Hematopoietic multipotent progenitor cell treated with erythropoietin and hydrocortisone succinate and interleukin-3 and kit ligand, for 17 days (in vitro differentiated cells): ENCODE results near the gene ZNF500.

Experiments used
- DNase-seq: peaks from one replicate; pipeline ENCODE4 v3.0.0-alpha.2; 2015; ENCODE audit warnings: low spot score

ZNF500 gene

GRCh38 chr16:4772351-4772750 is 5.4 kb upstream of the ZNF500 start:
- no peak for DNase-seq

DNA sequence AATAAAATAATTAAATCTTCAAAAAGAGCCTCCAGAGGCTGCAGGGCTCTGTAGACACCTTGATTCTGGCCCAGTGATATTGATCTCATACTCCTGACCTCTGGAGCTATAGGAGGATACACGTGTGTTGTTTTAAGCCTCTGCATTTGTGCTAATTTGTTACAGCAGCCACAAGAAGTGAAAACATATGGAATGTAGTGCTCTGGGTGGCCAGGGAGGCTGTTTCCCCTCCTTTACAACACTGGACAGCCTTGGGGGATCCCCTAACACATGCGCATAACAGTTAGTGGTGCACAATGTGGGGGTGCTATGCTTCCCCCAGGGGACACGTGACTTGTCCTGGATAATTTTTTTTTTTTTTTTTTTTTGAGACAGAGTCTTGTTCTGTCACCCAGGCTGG is 4.7 kb upstream of the ZNF500 start:
- DNase-seq, result no peak

- no peak for DNase-seq
Observed at GRCh38 chr16:4769306-4769638, 2.3 kb upstream of the ZNF500 start.

GRCh38 chr16:4768549-4769305 is 1.8 kb upstream of the ZNF500 start:
- peak; percentile 65 for DNase-seq

- DNase-seq, result no peak
Observed at GRCh38 chr16:4767872-4768548, 1.0 kb upstream of the ZNF500 start.

- DNase-seq, result no peak
Observed at GRCh38 chr16:4765511-4766474, 1.2 kb downstream of the ZNF500 start.

- DNase-seq, result no peak
Observed at GRCh38 chr16:4763791-4764190, 3.2 kb downstream of the ZNF500 start.

DNA sequence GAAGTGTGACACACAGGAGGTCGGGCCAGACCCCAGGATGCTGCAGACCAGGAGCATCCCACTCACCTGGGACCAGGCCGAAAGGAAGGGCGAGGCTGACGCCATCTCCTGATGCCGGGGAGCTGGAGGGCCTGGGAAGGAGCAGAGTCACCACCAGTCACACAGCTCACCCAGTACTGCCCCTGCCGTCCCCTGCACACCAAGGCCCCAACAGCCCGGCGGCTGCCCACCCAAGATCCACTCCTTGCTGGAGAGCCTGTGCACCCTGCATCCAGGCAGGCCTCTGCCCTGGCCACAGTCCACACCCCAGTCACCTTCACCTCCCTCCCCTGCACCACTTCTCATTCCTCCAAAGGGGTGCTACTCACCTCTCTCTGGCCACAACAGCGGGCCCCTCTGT is 4.8 kb downstream of the ZNF500 start:
- no peak for DNase-seq

DNA sequence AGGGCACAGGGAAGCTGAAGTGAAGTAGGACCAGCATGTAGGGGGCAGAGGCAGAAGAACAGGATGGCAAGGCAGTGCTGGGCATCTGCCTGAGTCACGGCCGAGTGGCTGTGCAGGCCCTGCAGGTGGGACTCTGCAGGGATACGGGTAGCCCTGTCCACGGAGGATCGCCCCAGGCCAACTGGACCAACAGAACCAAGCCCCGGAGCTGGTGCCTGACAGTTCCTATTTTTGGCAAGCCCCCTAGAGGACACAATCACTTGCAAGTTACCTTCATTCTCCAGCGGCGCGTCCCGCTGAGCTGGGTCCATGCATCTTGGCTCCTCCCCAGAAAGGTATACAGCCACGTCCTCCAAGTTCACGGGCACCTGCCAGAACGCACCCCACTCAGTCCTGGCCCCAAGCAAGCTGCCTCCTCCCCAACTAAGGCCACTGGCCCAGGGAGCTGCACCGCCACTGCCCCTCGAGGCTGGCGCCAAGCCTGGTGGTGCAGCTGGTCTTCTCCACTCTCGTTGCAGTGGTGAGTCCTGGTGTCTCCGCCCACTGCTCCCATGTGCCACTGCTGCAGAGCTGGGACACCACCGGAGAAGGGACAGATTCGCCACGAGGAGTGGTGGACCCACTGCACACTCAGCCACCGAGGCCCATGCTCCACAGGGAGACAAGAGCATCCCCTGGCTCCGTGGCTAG is 6.6 kb downstream of the ZNF500 start:
- DNase-seq, result no peak

DNA sequence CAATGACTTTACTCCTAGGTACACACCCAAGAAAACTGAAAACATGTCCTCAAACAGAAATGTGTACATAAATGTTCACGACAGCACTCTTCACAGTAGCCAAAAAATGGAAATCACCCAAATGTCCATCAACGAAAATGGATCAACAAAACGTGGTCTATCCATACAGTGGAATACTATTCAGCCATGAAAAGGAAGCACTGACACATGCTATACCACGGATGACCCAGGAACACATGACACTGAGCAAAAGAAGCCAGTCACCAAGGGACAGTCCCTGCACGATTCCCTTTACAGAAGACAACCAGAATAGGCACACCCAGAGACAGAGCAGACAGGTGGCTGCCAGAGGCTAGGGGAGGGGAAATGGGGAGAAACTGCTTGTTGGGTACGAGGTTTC is 11.3 kb downstream of the ZNF500 start:
- DNase-seq, result no peak

GRCh38 chr16:4754865-4755264 is 12.1 kb downstream of the ZNF500 start:
- no peak for DNase-seq

DNA sequence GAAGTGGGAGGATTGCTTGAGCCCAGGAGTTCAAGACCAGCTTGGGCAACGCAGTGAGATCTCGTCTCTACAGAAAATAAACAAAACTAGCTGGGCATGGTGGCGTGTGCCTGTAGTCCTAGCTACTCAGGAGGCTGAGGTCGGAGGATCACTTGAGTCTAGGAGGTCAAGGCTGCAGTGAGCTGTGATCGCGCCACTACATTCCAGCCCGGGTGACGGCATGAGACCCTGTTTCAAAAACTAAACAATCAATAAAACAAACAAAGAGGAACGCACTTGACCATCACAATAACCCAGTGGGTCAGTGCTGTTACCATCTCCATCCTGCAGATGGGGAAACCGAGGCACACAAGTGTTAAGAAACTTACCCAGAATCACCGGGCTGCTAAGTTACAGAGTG is 13.7 kb downstream of the ZNF500 start:
- no peak for DNase-seq

DNA sequence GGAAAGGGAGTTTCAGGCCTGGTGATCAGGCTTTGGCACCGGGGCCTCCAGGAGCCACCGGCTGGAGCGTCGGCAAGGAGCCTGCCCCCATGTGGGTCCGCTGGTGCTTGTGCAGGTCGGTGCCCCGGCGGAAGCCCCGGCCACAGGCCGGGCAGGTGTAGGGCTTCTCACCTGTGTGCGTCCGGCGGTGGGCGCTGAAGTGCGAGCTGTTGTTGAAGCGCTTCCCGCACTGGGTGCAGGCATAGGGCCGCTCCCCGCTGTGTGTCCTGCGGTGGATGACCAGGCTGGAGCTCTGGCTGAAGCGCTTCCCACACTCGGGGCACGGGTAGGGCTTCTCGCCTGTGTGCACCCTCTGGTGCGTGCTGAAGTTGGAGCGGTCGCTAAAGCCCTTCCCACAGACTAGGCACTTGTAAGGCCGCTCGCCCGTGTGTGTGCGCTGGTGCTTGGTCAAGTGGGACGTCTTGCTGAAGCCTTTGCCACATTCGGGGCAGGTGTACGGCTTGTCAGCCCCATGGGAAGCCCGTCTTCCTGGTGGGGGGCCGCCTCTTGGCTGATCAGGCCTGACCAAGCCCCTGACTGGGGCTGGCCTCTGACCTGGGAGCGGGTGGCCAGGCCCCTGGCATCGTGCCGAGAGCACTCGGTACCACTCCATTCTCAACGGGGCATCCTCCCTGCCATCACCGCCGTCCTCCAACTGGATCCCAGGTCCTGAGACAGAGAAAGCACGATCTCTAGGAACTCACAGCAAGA is 14.4 kb downstream of the ZNF500 start:
- no peak for DNase-seq

DNA sequence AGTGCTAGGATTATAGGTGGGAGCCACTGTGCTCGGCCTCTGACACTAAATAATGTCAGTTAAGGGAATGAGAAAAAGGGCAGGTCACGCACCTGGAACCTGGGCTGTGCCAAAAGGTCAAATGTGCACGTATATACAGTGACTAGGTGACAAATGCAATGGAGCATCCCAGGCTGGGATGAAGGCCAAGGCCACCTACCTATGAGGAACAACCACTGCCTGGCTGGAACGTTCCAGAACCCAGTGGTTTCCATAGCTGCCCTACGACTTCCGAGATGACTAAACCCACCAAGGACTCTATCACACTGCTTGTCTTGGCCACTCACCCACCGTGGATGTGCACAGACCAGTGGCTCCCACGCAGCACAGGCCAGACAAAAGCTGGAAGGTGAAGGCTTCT is 16.1 kb downstream of the ZNF500 start:
- DNase-seq, result no peak

DNA sequence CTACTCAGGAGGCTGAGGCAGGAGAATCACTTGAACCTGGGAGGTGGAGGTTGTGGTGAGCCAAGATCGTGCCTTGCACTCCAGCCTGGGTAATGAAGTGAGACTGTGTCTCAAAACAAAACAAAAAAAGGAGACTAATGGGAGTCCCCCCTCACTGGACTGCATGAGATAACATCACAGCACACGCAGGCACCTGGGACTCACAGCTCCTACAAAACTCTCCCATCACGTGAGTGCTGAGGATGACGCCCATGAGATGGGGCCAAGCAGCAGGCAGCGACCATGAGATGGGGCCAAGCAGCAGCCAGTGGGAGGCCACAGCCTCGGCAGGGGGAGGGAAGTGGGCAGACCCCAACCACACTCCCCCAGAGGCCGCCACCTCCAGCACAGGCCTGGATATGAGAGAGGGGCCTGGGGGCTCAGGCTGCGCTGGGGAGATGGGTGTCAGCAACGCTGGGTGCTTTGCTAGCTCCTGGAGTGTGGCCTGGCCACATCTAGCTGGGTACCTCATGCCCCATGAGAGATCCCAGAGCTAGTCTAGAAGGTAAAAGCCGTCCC is 17.2 kb downstream of the ZNF500 start:
- no peak for DNase-seq

- DNase-seq, result no peak
Observed at GRCh38 chr16:4748682-4749411, 18.1 kb downstream of the ZNF500 start.

DNA sequence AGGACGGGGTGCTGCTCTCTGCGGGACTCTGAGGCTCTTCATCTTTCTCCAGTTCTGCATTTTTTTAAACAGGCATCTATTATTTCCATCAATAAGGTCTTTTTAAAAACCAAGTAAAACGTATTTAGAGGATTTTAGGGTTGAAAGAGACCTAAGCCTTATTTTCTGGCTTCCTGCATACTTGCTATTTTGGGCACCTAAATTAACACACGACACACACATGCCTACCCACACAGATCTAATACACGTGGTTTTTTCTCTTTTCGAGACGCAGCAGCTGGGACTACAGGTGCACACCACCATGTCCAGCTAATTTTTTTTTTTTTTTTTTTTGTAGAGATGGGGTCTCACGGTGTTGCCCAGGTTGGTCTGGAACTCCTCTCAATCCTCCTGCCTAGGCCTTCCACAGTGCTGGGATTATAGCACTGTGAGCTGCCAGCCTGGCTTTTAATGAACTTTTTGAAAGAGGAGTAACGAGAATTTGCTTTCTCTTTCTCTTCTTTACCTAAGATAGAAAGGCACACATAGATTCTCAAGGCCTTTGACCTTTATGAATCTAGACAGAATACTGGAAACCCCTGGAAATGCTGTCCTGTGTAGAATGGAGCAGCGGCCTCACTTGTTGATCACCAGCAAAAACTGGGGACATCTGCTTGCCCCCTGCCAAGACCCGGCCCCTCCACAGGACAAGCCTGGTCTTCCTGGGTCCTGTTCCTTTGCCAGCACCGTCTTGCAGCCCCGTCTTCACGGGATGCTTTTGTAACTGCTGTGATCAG is 18.9 kb downstream of the ZNF500 start:
- no peak for DNase-seq

DNA sequence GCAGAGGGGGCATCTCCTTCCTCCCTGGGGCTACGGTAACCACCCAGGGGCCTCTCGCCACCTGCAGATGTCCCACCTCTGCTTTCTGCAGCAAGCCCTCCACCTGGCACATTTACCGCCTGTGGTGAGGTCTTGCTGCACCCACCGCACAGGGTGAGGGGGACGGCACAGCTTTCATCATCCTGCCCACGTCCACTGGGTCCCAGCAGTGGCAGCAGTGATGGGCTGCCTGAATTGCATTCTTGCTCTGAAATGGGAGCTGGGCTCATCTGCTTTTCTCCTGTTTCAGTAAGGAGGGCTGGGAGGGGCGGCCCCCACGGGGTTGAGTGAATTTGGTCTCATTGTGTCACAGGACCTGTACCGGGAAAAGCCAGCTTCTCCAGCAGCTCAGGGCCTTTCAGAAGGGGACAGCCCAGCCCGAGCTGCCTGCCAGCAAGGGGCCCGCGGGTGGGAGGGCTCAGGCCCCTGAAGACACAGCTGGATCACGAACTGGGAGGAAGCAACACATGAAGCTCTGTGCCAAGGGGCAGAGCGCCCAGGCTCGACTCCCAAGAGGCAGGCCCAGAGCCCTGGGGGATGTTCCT is 19.9 kb downstream of the ZNF500 start:
- DNase-seq, result no peak

DNA sequence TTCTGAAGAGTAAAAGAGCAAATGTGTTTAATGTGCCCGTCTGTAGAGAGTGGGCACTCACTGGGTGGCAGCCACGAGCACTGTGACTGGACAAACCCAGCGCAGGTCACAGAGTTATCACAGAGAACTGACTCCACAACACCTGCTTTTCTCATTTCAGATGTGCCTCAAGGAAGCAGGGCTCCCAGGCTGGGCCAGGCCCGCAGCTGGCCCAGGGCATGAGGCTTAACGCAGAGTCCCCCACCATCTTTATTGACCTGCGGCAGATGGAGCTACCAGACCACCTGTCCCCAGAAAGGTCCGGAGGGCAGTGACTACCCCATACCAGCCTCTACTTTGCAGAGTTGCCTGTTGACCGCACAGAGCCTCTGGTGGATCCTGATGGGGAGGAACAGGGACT is 20.7 kb downstream of the ZNF500 start:
- no peak for DNase-seq

DNA sequence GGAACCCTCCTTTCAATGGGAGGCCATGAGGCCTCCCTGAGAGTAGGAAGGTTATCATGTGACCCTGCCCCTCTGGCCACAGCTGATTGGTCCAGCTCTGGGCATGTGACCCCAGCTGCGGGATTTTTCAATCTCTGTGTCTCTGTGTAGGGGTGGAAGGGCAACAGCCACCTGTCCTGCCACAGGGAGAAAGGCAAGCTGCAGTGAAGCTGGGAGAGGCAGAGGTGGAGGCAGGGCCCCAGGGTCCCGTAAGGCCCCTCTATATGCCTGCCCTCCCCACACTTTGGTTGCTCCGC is 21.7 kb downstream of the ZNF500 start:
- no peak for DNase-seq
